Peyer's patch (tissue), 4 donors: Measurements from ENCODE around the gene ECT2.

Source experiments
- POLR2A ChIP-seq, 2 donors: fragments of 450-650 bp; IDR thresholded peaks; one replicate each; pipeline ENCODE4 v1.5.1; 2017; ENCODE audit warnings: antibody characterized with exemption in 2 of 2, mild to moderate bottlenecking in 2 of 2, moderate library complexity in 2 of 2
- TF ChIP-seq, protein P1 (sequence below), 6 experiments: fragments of 450-650 bp in 4 of 6; fragments of 200-600 bp in 2 of 6; sonication (generic) in 1 of 6; IDR thresholded peaks; one replicate each; pipeline ENCODE4 v1.5.1; 2017 to 2019; ENCODE audit warnings: antibody characterized with exemption in 6 of 6, mild to moderate bottlenecking in 3 of 6, moderate library complexity in 1 of 6

DNA sequence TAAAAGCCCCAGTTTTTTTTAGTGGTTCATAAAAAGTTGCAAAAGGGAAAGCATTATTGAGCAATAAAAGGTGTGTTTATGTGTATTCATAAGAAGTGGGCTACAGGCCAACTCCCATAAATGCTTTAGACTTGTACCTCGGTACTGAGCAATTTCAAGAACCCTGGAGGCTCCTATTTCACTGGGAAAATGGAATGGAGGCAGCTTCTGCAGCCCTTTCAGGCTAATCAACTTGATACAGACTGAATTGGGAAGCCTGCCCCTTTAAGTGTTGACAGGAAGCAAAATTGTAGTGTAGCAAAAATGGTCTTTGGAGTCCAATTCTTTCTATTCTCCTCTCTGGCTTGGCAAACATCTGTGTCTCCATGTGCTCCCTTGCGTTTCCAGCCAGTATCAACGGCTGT lies 118.8 kb downstream of the ECT2 start:
- TF ChIP-seq, protein P1, sequence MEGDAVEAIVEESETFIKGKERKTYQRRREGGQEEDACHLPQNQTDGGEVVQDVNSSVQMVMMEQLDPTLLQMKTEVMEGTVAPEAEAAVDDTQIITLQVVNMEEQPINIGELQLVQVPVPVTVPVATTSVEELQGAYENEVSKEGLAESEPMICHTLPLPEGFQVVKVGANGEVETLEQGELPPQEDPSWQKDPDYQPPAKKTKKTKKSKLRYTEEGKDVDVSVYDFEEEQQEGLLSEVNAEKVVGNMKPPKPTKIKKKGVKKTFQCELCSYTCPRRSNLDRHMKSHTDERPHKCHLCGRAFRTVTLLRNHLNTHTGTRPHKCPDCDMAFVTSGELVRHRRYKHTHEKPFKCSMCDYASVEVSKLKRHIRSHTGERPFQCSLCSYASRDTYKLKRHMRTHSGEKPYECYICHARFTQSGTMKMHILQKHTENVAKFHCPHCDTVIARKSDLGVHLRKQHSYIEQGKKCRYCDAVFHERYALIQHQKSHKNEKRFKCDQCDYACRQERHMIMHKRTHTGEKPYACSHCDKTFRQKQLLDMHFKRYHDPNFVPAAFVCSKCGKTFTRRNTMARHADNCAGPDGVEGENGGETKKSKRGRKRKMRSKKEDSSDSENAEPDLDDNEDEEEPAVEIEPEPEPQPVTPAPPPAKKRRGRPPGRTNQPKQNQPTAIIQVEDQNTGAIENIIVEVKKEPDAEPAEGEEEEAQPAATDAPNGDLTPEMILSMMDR (IDR thresholded peaks at IDR 0.05) = no peak
- TF ChIP-seq POLR2A (IDR thresholded peaks at IDR 0.05) = no peak
